SU-DHL-6 (cell line): ENCODE results near the gene SPIRE2.

ENCODE experiments used
- EZH2phosphoT487 ChIP-seq: fragments of 200-600 bp; sonication (generic), shearing (Covaris generic); conservative IDR thresholded peaks from 2 replicates; pipeline ENCODE4 v1.6.1; 2018; ENCODE audit warnings: mild to moderate bottlenecking, antibody characterized with exemption, low read length, moderate library complexity, mixed read lengths
- TF ChIP-seq, protein P1 (sequence below): fragments of 200-600 bp; sonication (generic); IDR thresholded peaks from one replicate; pipeline ENCODE4 v1.5.1; 2017; ENCODE audit warnings: antibody characterized with exemption, mild to moderate bottlenecking, low read length, moderate library complexity; ENCODE audit not compliant: insufficient read depth, poor library complexity, severe bottlenecking

DNA sequence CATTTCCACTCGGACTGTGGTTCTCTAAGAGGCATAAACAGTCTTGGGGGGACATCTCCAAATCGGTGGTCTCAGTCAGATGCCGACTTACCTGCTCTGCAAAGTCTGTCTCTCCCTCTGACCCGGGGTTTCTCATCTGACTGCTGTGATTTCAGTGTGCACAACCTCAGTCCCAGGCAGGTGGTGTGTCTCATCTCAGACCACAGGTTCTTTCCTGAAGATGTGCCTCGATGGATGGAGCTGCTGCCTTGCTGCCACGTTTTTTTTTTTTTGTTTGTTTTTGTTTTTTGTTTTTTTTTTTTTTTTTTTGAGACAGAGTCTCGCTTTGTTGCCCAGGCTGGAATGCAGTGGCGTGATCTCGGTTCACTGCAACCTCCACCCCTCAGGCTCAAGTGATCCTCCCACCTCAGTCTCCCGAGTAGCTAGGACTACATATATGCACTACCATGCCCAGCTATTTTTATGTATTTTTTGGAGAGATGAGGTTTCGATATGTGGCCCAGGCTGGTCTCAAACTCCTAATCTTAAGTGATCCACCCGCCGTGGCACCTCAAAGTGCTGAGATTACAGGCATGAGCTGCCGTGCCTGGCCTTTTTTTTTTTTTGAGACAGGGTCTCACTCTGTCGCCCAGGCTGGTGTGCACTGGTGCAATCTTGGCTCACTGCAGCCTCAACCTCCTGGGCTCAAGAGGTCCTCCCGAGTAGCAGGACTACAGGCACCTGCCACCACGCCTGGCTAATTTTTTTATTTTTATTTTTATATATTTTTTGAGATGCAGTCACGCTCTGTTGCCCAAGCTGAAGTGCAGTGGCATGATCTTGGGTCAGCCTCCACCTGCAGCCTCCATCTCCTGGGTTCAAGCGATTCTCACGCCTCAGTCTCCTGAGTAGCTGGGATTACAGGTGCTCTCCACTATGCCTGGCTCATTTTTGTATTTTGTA lies 15.4 kb downstream of the SPIRE2 start:
- TF ChIP-seq, protein P1, sequence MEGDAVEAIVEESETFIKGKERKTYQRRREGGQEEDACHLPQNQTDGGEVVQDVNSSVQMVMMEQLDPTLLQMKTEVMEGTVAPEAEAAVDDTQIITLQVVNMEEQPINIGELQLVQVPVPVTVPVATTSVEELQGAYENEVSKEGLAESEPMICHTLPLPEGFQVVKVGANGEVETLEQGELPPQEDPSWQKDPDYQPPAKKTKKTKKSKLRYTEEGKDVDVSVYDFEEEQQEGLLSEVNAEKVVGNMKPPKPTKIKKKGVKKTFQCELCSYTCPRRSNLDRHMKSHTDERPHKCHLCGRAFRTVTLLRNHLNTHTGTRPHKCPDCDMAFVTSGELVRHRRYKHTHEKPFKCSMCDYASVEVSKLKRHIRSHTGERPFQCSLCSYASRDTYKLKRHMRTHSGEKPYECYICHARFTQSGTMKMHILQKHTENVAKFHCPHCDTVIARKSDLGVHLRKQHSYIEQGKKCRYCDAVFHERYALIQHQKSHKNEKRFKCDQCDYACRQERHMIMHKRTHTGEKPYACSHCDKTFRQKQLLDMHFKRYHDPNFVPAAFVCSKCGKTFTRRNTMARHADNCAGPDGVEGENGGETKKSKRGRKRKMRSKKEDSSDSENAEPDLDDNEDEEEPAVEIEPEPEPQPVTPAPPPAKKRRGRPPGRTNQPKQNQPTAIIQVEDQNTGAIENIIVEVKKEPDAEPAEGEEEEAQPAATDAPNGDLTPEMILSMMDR = no peak
- no peak for TF ChIP-seq EZH2phosphoT487
